LNCAP (cell line): ENCODE data around the gene MCOLN1.

ENCODE experiments used
- TF ChIP-seq, protein P1 (sequence below): fragments of 450-650 bp; IDR thresholded peaks from 2 replicates; pipeline ENCODE4 v1.5.1; 2017; ENCODE audit warnings: mild to moderate bottlenecking

Gene MCOLN1

DNA sequence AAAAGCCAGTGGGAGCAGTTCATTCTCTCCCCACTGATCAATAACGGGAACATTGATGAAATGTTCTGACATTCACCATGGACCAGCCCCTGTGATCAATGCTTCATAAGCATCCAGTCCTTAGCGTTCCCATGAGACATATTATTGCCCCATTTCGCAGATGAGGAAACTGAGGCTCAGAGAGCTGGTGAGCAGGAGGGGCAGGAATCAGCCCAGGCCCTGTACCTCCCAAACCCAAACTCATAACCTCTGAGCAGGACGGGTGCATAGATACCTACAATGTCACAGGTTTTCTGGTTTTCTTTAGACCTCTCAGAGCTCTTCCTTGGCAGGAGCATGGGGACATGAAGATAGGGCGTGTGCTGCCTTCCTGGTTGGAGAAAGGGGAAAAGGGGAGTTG, 2.1 kb downstream of the MCOLN1 start:
- TF ChIP-seq, protein P1, sequence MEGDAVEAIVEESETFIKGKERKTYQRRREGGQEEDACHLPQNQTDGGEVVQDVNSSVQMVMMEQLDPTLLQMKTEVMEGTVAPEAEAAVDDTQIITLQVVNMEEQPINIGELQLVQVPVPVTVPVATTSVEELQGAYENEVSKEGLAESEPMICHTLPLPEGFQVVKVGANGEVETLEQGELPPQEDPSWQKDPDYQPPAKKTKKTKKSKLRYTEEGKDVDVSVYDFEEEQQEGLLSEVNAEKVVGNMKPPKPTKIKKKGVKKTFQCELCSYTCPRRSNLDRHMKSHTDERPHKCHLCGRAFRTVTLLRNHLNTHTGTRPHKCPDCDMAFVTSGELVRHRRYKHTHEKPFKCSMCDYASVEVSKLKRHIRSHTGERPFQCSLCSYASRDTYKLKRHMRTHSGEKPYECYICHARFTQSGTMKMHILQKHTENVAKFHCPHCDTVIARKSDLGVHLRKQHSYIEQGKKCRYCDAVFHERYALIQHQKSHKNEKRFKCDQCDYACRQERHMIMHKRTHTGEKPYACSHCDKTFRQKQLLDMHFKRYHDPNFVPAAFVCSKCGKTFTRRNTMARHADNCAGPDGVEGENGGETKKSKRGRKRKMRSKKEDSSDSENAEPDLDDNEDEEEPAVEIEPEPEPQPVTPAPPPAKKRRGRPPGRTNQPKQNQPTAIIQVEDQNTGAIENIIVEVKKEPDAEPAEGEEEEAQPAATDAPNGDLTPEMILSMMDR = no peak

DNA sequence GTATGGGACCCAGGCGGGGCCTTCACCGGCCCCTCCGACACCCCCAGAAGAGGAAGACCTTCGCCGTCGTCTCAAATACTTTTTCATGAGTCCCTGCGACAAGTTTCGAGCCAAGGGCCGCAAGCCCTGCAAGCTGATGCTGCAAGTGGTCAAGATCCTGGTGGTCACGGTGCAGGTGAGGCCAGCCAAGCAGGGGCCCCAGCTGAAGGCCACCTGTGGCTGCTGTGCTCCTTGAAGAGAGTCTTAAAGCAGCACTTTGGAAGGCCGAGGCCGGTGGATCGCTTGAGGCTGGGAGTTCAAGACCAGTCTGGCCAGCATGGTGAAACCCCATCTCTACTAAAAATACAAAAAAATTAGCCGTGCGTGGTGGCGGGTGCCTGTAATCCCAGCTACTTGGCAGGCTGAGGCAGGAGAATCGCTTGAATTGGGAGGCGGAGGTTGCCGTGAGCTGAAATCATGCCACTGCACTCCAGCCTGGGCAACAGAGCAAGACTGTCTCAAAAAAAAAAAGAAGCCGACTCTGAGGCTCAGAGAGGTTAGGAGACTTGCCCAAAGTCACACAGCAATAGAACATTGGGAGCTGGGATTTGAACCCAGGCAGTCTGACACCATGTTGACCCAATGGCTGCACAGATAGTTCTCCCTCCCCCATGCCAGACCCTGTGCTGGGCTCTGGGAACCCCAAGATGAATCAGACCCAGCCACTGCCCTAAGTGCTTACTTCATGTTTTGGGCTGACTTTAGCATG, 2.7 kb downstream of the MCOLN1 start:
- TF ChIP-seq, protein P1 = no peak

DNA sequence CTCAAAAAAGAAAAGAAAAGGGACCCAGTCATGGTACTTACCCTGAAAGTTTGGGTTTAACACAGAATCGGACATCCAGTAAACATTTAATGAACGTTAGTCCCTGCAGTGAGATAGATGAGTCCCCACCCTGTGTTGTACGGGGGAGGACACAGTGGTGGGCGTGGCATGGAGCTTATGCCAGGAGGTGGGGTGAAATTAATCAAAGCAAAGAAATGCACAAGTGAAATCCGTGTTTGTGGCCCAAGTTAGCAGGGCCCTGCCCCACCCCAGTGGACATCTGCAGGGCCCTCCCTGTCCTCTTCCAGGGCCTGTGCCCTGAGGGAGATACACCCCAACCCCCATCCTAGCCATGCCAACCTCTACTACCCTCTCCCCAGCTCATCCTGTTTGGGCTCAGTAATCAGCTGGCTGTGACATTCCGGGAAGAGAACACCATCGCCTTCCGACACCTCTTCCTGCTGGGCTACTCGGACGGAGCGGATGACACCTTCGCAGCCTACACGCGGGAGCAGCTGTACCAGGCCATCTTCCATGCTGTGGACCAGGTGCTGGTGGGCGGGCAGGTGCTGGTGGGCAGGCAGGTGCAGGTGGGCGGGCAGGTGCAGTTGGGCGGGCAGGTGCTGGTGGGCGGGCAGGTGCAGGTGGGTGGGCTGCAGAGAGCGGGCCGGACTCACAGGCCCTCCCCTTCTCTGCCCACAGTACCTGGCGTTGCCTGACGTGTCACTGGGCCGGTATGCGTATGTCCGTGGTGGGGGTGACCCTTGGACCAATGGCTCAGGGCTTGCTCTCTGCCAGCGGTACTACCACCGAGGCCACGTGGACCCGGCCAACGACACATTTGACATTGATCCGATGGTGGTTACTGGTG, 3.9 kb downstream of the MCOLN1 start:
- TF ChIP-seq, protein P1 = no peak

DNA sequence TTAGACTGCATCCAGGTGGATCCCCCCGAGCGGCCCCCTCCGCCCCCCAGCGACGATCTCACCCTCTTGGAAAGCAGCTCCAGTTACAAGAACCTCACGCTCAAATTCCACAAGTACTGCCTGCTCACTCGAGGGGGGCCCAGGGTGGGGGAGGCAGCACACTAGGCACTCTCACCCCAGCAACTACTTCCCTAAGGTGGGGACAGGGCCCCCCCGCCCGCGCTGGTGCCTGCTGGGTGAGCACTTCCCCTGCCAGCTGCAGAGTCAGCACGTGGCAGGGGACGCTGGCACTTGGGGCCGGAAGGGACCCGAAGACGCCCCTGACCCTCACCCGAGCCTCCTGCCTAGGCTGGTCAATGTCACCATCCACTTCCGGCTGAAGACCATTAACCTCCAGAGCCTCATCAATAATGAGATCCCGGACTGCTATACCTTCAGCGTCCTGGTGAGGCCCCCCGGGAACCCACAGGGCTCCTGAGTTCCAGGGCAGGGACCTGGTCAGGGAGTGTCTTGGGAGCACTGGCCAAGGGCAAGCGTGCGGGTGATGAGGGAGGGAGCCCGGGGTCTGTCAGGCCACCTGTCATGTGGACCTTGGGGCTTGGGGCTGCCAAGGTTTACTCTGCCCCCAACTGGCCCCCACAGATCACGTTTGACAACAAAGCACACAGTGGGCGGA, 5.2 kb downstream of the MCOLN1 start:
- TF ChIP-seq, protein P1 = no peak

DNA sequence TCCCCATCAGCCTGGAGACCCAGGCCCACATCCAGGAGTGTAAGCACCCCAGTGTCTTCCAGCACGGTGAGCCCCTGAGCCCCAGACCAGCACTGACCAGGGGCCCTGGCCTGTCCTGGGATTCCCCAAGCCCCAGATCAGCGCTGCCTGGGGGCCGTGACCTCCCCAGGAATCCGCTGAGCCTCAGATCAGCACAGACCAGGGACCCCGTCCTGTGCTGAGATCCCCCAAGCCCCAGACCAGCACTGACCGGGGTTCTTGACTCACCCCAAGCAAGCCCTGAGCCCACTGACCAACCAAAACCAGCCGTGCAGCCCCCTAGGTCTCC, 5.7 kb downstream of the MCOLN1 start:
- TF ChIP-seq, protein P1 = no peak

DNA sequence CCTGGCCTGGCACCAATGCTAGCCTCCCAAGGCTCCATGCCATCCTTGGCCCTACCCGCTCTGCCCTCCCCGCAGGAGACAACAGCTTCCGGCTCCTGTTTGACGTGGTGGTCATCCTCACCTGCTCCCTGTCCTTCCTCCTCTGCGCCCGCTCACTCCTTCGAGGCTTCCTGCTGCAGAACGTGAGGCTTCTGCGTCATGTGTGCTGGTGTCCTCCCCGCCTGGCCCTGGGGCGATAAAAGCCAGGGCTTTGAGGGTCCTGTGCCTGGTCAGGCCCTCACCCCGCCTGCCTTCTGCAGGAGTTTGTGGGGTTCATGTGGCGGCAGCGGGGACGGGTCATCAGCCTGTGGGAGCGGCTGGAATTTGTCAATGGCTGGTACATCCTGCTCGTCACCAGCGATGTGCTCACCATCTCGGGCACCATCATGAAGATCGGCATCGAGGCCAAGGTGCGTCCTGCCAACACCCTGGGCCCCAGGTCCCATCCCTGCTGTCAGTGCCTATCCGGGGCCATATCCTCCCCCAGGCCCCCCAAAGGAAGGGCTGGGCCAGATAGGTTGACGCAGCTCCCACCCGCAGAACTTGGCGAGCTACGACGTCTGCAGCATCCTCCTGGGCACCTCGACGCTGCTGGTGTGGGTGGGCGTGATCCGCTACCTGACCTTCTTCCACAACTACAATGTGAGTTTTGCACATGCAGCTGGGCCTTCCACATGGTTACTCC, 6.3 kb downstream of the MCOLN1 start:
- TF ChIP-seq, protein P1 = no peak

DNA sequence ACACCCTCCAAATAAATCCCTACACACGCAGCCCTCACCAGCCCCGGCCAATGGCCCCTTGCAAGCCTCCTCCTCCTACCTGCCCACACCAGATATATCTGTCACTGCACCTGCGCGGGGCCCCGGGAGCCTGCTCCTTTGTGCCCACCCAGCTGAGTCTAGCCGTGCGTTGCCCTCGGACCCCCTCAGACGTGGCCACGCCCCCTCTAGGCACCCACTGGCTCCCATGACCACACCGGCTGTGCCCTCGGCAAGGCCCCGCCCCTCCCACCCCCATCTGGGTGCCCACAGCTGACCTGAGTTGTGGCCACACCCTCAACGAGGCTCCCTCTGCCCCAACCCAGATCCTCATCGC, 6.8 kb downstream of the MCOLN1 start:
- TF ChIP-seq, protein P1 = no peak
